HG02642 (cell line): ENCODE data around the gene HSD17B11.
"Not testable (repeated sequence)": the region's sequence is repeated elsewhere in the genome, so short reads cannot be mapped to it uniquely, and the experiment has no call there.

ENCODE experiments used
- ATAC-seq: cut with Tn5 transposase; IDR thresholded peaks from one replicate; pipeline ENCODE4 v1.9.1; 2021; ENCODE audit warnings: mild to moderate bottlenecking; ENCODE audit not compliant: unreplicated experiment, poor library complexity

HSD17B11 gene

GRCh38 chr4:87365348-87365747, 25.6 kb downstream of the HSD17B11 start:
- no peak for ATAC-seq

- no peak for ATAC-seq
Measured at GRCh38 chr4:87363552-87363951, 27.4 kb downstream of the HSD17B11 start.

- ATAC-seq, result no peak
Measured at GRCh38 chr4:87360338-87360935, 30.6 kb downstream of the HSD17B11 start.

- ATAC-seq, result no peak
Measured at GRCh38 chr4:87359258-87359657, 31.7 kb downstream of the HSD17B11 start.

GRCh38 chr4:87356832-87357526, 34.0 kb downstream of the HSD17B11 start:
- no peak for ATAC-seq

- no peak for ATAC-seq
Measured at GRCh38 chr4:87354168-87355102, 36.6 kb downstream of the HSD17B11 start.

- ATAC-seq, result peak; percentile 92
Measured at GRCh38 chr4:87353592-87353991, 37.4 kb downstream of the HSD17B11 start.

- ATAC-seq, result no peak
Measured at GRCh38 chr4:87345139-87345538, 45.8 kb downstream of the HSD17B11 start.

GRCh38 chr4:87342872-87343271, 48.1 kb downstream of the HSD17B11 start:
- ATAC-seq, result no peak

- ATAC-seq, result not testable (repeated sequence)
Measured at GRCh38 chr4:87341954-87342635, 48.9 kb downstream of the HSD17B11 start.

GRCh38 chr4:87339440-87339839, 51.5 kb downstream of the HSD17B11 start:
- no peak for ATAC-seq

- ATAC-seq, result no peak
Measured at GRCh38 chr4:87337361-87337760, 53.6 kb downstream of the HSD17B11 start.

- no peak for ATAC-seq
Measured at GRCh38 chr4:87333267-87333666, 57.7 kb downstream of the HSD17B11 start.

GRCh38 chr4:87330761-87331160, 60.2 kb downstream of the HSD17B11 start:
- ATAC-seq, result no peak

GRCh38 chr4:87327136-87327535, 63.9 kb downstream of the HSD17B11 start:
- no peak for ATAC-seq

- no peak for ATAC-seq
Measured at GRCh38 chr4:87326460-87326859, 64.5 kb downstream of the HSD17B11 start.

GRCh38 chr4:87322754-87323153, 68.2 kb downstream of the HSD17B11 start, which contains the start of gene HSD17B13:
Gene HSD17B13, minus strand, starts transcription at chr4:87322882. Its CDS starts 41 bp downstream, at chr4:87322841.
- ATAC-seq, result no peak

GRCh38 chr4:87321888-87322287, 69.1 kb downstream of the HSD17B11 start:
- ATAC-seq, result no peak

- no peak for ATAC-seq
Measured at GRCh38 chr4:87317527-87317926, 73.5 kb downstream of the HSD17B11 start.

GRCh38 chr4:87316961-87317360, 74.0 kb downstream of the HSD17B11 start:
- ATAC-seq, result no peak
